ENCODE data around the gene ZNF460.
"Not testable (repeated sequence)": the region's sequence is repeated elsewhere in the genome, so short reads cannot be mapped to it uniquely, and the experiment has no call there.

Gene ZNF460

DNA sequence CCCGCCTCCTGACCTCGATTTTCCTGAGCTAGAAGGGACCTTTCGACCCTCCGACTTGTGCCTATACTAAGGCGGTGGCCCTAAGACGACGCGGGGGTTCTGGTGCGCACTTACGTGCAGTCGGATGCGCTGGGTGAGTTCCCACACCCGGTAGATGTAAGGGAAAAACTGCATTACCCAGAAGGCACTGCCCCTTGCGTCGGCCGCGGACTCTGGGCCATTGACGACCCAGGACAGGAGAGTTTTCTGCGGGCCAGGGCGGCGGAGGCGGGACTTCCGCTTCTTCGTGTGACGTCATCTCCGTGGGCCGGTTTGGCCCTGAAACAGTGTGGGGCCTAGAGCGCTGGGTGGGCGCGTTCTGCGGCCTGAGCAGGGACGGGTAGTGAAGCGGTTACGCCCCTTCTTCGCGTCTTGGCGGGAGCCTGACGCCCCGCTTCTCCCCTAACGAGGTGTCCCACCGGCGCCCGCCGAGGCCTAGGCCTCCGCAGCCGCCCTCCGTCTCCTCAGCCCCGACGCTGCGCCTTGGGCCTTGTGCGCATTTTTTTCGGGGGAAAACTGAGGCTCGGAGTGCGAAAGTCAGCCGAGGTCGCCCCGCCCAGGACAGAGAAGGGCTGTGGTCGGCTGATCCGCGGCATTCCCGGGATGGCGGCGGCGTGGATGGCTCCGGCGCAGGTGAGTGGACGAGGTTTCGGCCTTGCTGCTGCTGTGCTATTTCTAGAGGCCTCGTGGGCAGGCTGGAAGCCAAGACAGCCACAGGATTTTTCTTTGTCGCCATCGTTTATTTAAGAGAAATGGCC lies at the start of gene ZNF460:
Gene ZNF460 (plus strand): TSS at position 321 of the 797 bp plus-strand sequence. CDS start 322 bp downstream, at position 643.
- in situ Hi-C loops (cut with HindIII; ENCODE audit: low pct_unique_long_range_greater_than_20kb, low sequenced_read_pairs) = no loop called here
- TF ChIP-seq JUND (IDR thresholded peaks at IDR 0.05; ENCODE audit: low read depth) = no peak
- peak; percentile 84 to 95 for DNase-seq (ENCODE audit: low read depth in 1 of 2, low spot score in 1 of 2)

DNA sequence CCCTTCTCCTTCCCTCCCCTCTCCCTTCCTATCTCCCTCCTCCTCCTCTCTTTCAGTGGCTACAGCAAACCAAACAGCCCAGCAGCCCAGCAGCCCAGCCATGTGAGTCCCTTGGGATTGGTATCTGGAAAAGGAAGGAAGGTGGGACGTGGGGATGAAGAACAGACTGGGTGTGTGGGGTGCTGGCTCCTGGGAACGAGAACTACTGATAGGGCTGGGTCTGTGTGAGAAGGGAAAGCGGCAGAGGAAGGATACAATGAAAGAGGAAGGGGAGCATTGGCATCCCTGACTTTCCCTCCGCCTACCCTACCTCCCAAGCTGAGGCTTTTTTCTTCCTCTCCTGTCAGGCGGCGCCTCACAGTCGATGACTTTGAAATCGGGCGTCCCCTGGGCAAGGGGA lies 48.6 kb upstream of the ZNF460 start:
- in situ Hi-C loops (cut with HindIII; ENCODE audit: low pct_unique_long_range_greater_than_20kb, low sequenced_read_pairs) = no loop called here
- no peak for DNase-seq (ENCODE audit: low read depth in 1 of 2, low spot score in 1 of 2)

DNA sequence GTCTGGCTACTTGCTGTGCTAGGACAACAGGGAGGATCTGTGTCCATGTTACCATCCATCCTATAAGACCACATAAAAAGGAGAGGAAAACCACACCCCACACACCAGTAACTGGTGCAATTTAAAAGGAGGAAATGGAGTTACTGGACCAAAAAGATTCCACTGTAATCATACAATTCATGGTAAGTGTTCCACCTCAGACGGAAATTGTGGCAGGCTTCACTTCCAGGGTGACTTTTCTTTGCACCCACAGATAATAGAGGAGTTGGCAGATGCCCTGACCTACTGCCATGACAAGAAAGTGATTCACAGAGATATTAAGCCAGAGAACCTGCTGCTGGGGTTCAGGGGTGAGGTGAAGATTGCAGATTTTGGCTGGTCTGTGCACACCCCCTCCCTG lies 47.1 kb upstream of the ZNF460 start:
- DNase-seq (ENCODE audit: low read depth in 1 of 2, low spot score in 1 of 2) = no peak
- no peak for TF ChIP-seq JUND (IDR thresholded peaks at IDR 0.05; ENCODE audit: low read depth)
- in situ Hi-C loops (cut with HindIII; ENCODE audit: low pct_unique_long_range_greater_than_20kb, low sequenced_read_pairs) = no loop called here

More for the DNA sequence above, 48.6 kb upstream of the ZNF460 start:
- no peak for TF ChIP-seq JUND (IDR thresholded peaks at IDR 0.05; ENCODE audit: low read depth)

DNA sequence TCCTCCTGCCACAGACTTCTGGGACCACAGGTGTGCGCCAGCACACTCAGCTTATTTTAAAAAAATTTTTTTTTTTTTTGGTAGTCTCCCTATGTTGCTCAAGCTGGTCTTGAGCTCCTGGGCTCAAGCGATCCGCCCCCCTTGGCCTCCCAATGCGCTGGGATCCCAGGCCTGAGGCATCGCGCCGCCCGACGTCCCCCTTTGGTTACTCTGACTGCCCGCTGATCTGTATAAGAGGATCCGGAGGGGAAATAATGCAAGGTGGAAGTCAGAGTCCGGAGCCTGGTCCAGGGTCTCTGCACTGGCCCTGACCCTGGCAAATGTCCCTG lies 40.3 kb upstream of the ZNF460 start:
- in situ Hi-C loops (cut with HindIII; ENCODE audit: low pct_unique_long_range_greater_than_20kb, low sequenced_read_pairs) = no loop called here
- no peak for TF ChIP-seq JUND (IDR thresholded peaks at IDR 0.05; ENCODE audit: low read depth)
- DNase-seq (ENCODE audit: low read depth in 1 of 2, low spot score in 1 of 2) = no peak

DNA sequence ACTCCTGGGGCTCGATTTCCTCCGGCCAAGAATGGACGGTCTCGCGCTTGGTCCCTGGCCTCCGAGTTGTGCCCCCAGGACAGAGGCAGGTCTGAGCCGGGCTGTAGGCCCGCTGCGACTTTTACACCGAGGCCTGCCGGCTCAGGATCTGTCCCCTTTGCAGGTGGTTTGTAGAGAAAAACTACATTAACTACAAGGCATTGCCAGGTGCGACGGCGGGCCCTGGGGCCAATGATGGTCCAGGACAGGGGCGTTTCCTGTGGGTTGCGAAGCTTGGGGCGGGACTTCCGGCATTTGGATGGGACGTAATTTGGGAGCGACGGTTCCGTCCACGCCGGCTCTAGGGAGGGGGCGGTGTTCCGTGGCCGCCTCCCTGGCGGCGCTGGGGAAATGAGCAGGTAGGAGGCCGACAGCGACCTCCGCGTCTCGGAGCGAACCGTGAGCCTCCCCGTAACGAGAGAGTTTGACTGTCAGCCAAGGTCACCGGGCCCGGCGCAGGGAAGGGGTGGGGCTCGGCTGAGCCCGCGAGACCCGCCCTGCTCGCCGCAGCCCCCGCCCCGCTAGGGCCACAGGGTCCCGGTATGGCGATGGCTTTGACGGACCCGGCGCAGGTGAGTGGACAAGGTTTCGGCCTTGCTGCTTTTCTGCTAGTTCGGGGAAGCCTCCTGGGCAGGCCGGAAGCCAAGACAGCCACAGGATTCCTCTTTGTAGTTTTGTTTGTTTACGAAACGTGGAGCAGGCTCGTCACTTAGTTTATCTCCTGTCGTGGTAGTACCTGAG lies 39.8 kb upstream of the ZNF460 start, which contains the start of gene ZNF805:
Gene ZNF805 (plus strand): TSS at position 322 of the 780 bp plus-strand sequence. CDS start 260 bp downstream, at position 582.
- in situ Hi-C loops (cut with HindIII; ENCODE audit: low pct_unique_long_range_greater_than_20kb, low sequenced_read_pairs) = no loop called here
- no peak for TF ChIP-seq JUND (IDR thresholded peaks at IDR 0.05; ENCODE audit: low read depth)
- peak; percentile 77 to 94 for DNase-seq (ENCODE audit: low read depth in 1 of 2, low spot score in 1 of 2)

DNA sequence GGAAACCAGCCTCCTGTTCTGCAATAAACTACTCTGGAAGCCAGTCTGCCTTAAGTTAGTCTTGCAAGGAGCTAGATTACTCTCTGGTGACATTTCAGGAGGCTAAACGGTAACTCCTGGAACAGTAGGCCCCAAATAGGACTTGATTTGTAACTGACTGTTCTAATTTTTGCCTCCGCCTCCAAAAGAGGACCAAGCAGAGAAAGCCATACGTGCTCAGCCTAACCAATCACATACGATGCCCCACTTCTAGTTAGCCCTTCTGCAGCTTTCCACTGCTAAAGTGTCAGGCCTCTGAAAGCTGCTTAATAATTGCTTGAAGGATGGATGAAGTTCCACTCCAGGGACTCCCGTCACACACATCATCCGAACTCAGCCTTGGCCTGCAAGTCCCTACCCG lies 39.1 kb upstream of the ZNF460 start:
- in situ Hi-C loops (cut with HindIII; ENCODE audit: low pct_unique_long_range_greater_than_20kb, low sequenced_read_pairs) = no loop called here
- peak in 1 of 2 experiments; percentile 6 for DNase-seq (ENCODE audit: low read depth in 1 of 2, low spot score in 1 of 2)
- TF ChIP-seq JUND (IDR thresholded peaks at IDR 0.05; ENCODE audit: low read depth) = no peak

DNA sequence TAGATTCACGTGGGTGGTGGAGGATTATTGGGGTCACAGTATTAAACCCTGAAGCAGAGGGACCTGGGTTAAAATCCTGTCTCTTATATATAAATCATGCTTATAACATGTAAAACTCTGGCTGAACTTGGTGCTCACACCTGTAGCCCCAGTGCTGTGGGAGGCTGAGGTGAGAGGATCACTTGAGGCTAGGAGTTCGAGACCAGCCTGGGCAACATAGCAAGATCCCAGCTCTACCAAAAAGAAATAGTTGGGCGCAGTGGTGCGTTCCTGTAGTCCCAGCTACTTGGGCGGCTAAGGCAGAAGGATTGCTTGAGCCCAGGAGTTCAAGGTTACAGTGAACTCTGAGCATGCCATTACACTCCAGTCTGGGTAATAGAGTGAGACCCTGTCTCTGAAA lies 37.5 kb upstream of the ZNF460 start:
- in situ Hi-C loops (cut with HindIII; ENCODE audit: low pct_unique_long_range_greater_than_20kb, low sequenced_read_pairs) = no loop called here
- no peak for TF ChIP-seq JUND (IDR thresholded peaks at IDR 0.05; ENCODE audit: low read depth)
- DNase-seq (ENCODE audit: low read depth in 1 of 2, low spot score in 1 of 2) = no peak

DNA sequence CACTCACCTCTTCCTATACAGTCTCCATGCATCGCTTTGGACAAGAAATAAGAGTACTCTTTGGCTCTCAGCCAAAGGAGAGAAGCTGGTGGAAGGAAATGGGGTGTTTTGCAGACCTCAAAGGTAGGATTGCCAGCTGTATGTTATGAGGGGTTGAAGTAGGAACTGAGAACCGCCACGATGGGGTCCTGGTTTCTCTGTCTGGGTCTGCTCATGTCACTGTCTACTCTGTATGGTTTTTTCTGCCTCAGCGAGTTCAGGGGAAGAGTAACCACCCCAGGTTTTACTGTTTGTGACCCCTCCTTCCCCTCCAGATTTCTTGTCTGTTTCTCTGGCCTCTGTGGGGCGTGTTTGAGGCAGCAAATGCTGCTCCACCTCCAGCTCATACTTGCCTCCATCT lies 35.8 kb upstream of the ZNF460 start:
- no peak for DNase-seq (ENCODE audit: low read depth in 1 of 2, low spot score in 1 of 2)
- no peak for TF ChIP-seq JUND (IDR thresholded peaks at IDR 0.05; ENCODE audit: low read depth)
- in situ Hi-C loops (cut with HindIII; ENCODE audit: low pct_unique_long_range_greater_than_20kb, low sequenced_read_pairs) = no loop called here

DNA sequence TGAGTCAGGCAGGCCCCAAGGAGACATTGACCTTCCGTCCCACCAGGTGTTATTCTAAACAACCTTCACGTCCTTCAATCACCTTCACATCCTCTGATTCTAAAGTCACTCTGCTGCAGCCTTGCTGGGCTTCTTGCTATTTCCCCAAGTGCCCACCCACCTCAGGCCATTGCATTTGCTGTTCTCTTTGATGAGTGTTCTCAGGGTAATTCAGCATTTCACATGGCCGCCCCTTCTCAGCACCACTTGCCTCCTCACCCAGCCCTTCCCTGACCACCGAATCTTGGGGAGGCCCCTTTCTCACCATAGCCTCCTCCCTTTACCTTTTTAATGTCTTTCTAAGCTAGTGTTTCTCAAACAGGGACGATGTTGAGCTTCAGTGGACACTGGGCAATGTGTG lies 35.2 kb upstream of the ZNF460 start:
- TF ChIP-seq JUND (IDR thresholded peaks at IDR 0.05; ENCODE audit: low read depth) = no peak
- DNase-seq (ENCODE audit: low read depth in 1 of 2, low spot score in 1 of 2) = no peak
- in situ Hi-C loops (cut with HindIII; ENCODE audit: low pct_unique_long_range_greater_than_20kb, low sequenced_read_pairs) = no loop called here

DNA sequence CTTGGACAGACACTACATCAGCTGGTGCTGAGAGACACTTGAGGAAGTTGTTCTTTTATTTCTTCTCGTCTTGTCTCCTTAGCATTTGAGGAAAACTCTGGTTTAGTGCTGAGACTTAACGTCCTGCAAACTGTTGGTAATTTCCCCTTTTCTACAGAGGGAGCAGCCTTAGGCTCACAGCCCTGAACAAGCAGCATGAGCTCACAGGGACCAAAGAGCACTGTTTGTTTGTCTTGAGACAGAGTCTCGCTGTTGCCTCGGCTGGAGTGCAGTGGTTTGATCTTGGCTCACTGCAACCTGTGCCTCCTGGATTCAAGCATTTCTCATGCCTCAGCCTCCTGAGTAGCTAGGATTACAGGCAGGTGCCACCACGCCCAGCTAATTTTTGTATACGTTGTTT lies 34.3 kb upstream of the ZNF460 start:
- no peak for DNase-seq (ENCODE audit: low read depth in 1 of 2, low spot score in 1 of 2)
- in situ Hi-C loops (cut with HindIII; ENCODE audit: low pct_unique_long_range_greater_than_20kb, low sequenced_read_pairs) = no loop called here
- no peak for TF ChIP-seq JUND (IDR thresholded peaks at IDR 0.05; ENCODE audit: low read depth)

DNA sequence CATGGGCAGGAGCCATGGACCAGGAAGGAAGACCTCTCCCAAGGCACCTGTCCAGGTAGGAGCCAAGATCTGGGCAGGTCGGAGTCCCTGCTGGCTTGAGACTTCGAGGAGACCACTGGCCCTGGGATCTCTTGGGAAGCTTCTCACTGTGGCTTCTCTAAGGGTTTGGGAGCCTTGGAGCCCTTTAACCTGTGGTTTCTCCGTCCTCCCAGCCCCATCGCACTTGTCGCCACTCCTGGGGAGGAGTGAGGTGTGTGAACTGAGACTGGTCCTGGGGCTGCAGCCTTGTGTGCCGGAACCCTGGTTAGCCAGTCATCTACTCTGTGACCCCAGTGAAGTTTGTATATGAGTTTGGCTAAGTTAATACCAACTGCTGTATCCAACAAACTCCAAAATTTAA lies 31.6 kb upstream of the ZNF460 start:
- TF ChIP-seq JUND (IDR thresholded peaks at IDR 0.05; ENCODE audit: low read depth) = no peak
- in situ Hi-C loops (cut with HindIII; ENCODE audit: low pct_unique_long_range_greater_than_20kb, low sequenced_read_pairs) = no loop called here
- DNase-seq (ENCODE audit: low read depth in 1 of 2, low spot score in 1 of 2) = no peak

DNA sequence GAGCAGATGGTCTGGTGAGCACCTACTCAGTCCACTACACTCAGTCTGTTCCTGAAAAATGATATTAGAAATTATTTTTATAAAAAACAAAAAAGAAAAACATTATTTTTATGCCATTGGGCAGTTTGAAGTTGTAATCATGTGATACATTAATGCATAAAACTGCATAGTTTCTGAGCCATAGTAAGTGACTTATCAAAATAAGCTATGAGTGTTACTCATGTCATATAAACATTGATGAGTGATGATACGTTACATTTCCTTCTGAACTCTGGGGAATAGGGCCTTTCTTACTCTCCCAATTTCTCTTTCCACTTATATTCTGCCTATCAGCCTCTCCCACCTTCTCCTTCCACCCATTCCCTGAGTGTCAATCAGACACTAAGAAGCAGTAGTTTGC lies 31.0 kb upstream of the ZNF460 start:
- in situ Hi-C loops (cut with HindIII; ENCODE audit: low pct_unique_long_range_greater_than_20kb, low sequenced_read_pairs) = no loop called here
- DNase-seq (ENCODE audit: low read depth in 1 of 2, low spot score in 1 of 2) = no peak
- no peak for TF ChIP-seq JUND (IDR thresholded peaks at IDR 0.05; ENCODE audit: low read depth)

DNA sequence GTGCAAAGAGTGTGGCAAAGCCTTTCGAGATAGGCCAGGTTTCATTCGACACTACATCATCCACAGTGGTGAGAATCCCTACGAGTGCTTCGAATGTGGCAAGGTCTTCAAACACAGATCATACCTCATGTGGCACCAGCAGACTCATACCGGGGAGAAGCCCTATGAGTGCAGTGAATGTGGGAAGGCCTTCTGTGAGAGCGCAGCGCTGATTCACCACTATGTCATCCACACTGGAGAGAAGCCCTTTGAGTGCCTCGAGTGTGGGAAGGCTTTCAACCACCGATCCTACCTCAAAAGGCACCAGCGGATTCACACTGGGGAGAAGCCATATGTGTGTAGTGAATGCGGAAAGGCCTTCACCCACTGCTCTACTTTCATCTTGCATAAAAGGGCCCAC lies 26.5 kb upstream of the ZNF460 start:
- DNase-seq (ENCODE audit: low read depth in 1 of 2, low spot score in 1 of 2); in situ Hi-C loops (cut with HindIII; ENCODE audit: low pct_unique_long_range_greater_than_20kb, low sequenced_read_pairs): not testable (repeated sequence)

Data from T47D (cell line).